Stimulated activated CD4-positive, alpha-beta T cell treated with anti-CD3 and anti-CD28 coated beads, TNF-alpha, amount 100 ng/mL, for 48 hours (primary cell): ENCODE measurements around the gene GPR142.
A peak's percentile ranks its signal among the peaks of the same experiment; 100 is the strongest.

Experiments used
- DNase-seq, 3 donors: peaks; one replicate each; pipeline ENCODE4 v3.0.0-alpha.2; 2020; ENCODE audit warnings: low read depth in 3 of 3

The GPR142 gene

GRCh38 chr17:74369665-74370490, 2.6 kb downstream of the GPR142 start:
- no peak for DNase-seq

- DNase-seq = no peak
Measured at GRCh38 chr17:74371653-74372147, 4.4 kb downstream of the GPR142 start.

GRCh38 chr17:74372426-74372825, 5.1 kb downstream of the GPR142 start:
- no peak for DNase-seq

GRCh38 chr17:74373838-74374606, 6.7 kb downstream of the GPR142 start:
- no peak for DNase-seq

- no peak for DNase-seq
Measured at GRCh38 chr17:74374858-74375257, 7.6 kb downstream of the GPR142 start.

GRCh38 chr17:74379495-74380085, 12.3 kb downstream of the GPR142 start:
- DNase-seq = peak; percentile 82 to 96 (median 93)

- DNase-seq = no peak
Measured at GRCh38 chr17:74380086-74380958, 13.0 kb downstream of the GPR142 start.

GRCh38 chr17:74380959-74381808, 13.9 kb downstream of the GPR142 start:
- DNase-seq = no peak

- no peak for DNase-seq
Measured at GRCh38 chr17:74383141-74383540, 15.8 kb downstream of the GPR142 start.

GRCh38 chr17:74385201-74385600, 17.9 kb downstream of the GPR142 start:
- no peak for DNase-seq

GRCh38 chr17:74386386-74386785, 19.1 kb downstream of the GPR142 start:
- DNase-seq = no peak

GRCh38 chr17:74387365-74388218, 20.3 kb downstream of the GPR142 start:
- DNase-seq = no peak

GRCh38 chr17:74389084-74389753, 21.9 kb downstream of the GPR142 start:
- no peak for DNase-seq

- no peak for DNase-seq
Measured at GRCh38 chr17:74389937-74390679, 22.8 kb downstream of the GPR142 start.

GRCh38 chr17:74390680-74391653, 23.7 kb downstream of the GPR142 start:
- DNase-seq = no peak

GRCh38 chr17:74391771-74392170, 24.5 kb downstream of the GPR142 start:
- DNase-seq = no peak

- DNase-seq = no peak
Measured at GRCh38 chr17:74392848-74393247, 25.5 kb downstream of the GPR142 start.
